IMR-90 (cell line): Measurements from ENCODE around the gene SLC25A26. TPM values are rescaled to one million over a fixed set of nuclear protein-coding genes. Genes with fewer than 3 reads are reported as not detected.

Source experiments
- ATAC-seq: fragments of 200-7000 bp; cut with Tn5 transposase; 2 replicates; pipeline ENCODE4 v1.9.1; 2020; ENCODE audit warnings: low read depth, mild to moderate bottlenecking, moderate library complexity
- BruUV-seq: library from RNA; stranded (reverse); fragments of 400-500 nt; replicated peaks from 2 replicates; lab custom pipeline; 2021; lab: Mats Ljungman, UMichigan
- CTCF ChIA-PET: fragments of 300-600 bp; formaldehyde crosslinking; extraction: SDS; loops from one replicate; lab custom pipeline; 2021; ENCODE audit warnings: antibody characterized with exemption; lab: Yijun Ruan, JAX
- POLR2A ChIA-PET: fragments of 300-600 bp; sonication (Branson Sonifier 250); formaldehyde crosslinking; loops from one replicate; lab custom pipeline; 2022; ENCODE audit warnings: antibody characterized with exemption; ENCODE audit not compliant: unreplicated experiment; lab: Charles Lee
- DNase-seq: peaks from one replicate; pipeline ENCODE4 v3.0.0; 2013
- H2AFZ ChIP-seq: replicated peaks from 2 replicates; pipeline ENCODE3; 2013; ENCODE audit warnings: low read length, mild to moderate bottlenecking; ENCODE audit not compliant: poor library complexity
- H2AK5ac ChIP-seq: 2 replicates; pipeline ENCODE4 v1.6.1; 2013; ENCODE audit warnings: low read depth, low read length, inconsistent platforms
- H2AK9ac ChIP-seq: replicated peaks from 2 replicates; pipeline ENCODE3; 2013; ENCODE audit warnings: mild to moderate bottlenecking, low read depth, low read length, moderate library complexity; ENCODE audit not compliant: poor library complexity
- H2BK120ac ChIP-seq: 2 replicates; pipeline ENCODE4 v1.6.1; 2013; ENCODE audit warnings: low read depth, low read length, inconsistent platforms
- H2BK15ac ChIP-seq: 3 replicates; pipeline ENCODE4 v1.6.1; 2013; ENCODE audit warnings: low read depth, low read length, inconsistent platforms
- H2BK20ac ChIP-seq: 2 replicates; pipeline ENCODE4 v1.6.1; 2013; ENCODE audit warnings: low read depth, mild to moderate bottlenecking, inconsistent platforms, low read length, moderate library complexity
- H2BK5ac ChIP-seq: 2 replicates; pipeline ENCODE4 v1.6.1; 2013; ENCODE audit warnings: mild to moderate bottlenecking, low read depth, low read length, inconsistent platforms; ENCODE audit not compliant: poor library complexity, severe bottlenecking
- H3K14ac ChIP-seq: replicated peaks from 2 replicates; pipeline ENCODE4 v1.6.1; 2013; ENCODE audit warnings: low read depth, low read length, inconsistent platforms
- H3K18ac ChIP-seq: 2 replicates; pipeline ENCODE4 v1.6.1; 2013; ENCODE audit warnings: low read depth, low read length, control low read depth
- H3K23ac ChIP-seq: 2 replicates; pipeline ENCODE4 v1.6.1; 2013; ENCODE audit warnings: low read depth, low read length, inconsistent platforms
- H3K27ac ChIP-seq: 2 replicates; pipeline ENCODE4 v1.5.1; 2013; ENCODE audit warnings: mild to moderate bottlenecking, control low read depth, low read length; ENCODE audit not compliant: insufficient read depth
- H3K27me3 ChIP-seq: 2 replicates; pipeline ENCODE4 v1.6.1; 2013; ENCODE audit warnings: low read length; ENCODE audit not compliant: control insufficient read depth, insufficient read depth
- H3K36me3 ChIP-seq: 2 replicates; pipeline ENCODE4 v1.6.1; 2013; ENCODE audit warnings: low read length, mixed read lengths; ENCODE audit not compliant: control insufficient read depth, insufficient read depth
- H3K4ac ChIP-seq: 2 replicates; pipeline ENCODE4 v1.6.1; 2013; ENCODE audit warnings: low read depth, low read length, inconsistent platforms
- H3K4me1 ChIP-seq: 2 replicates; pipeline ENCODE4 v1.6.1; 2013; ENCODE audit warnings: low read length, mixed read lengths; ENCODE audit not compliant: control insufficient read depth, insufficient read depth
- H3K4me2 ChIP-seq: 2 replicates; pipeline ENCODE4 v1.6.1; 2013; ENCODE audit warnings: low read depth, mild to moderate bottlenecking, control low read depth, low read length, moderate library complexity
- H3K4me3 ChIP-seq: 2 replicates; pipeline ENCODE4 v1.5.1; 2013; ENCODE audit warnings: low read depth, mild to moderate bottlenecking, control low read depth, low read length, moderate library complexity; ENCODE audit not compliant: insufficient read depth
- H3K56ac ChIP-seq: 2 replicates; pipeline ENCODE4 v1.6.1; 2013; ENCODE audit warnings: low read length, inconsistent platforms; ENCODE audit not compliant: insufficient read depth; ENCODE audit errors: extremely low read depth
- H3K79me1 ChIP-seq, 2 experiments: 2 replicates each; pipeline ENCODE4 v1.6.1; 2013; ENCODE audit warnings: low read length in 2 of 2, inconsistent platforms in 1 of 2, low read depth in 1 of 2
- H3K9ac ChIP-seq: 2 replicates; pipeline ENCODE4 v1.6.1; 2013; ENCODE audit warnings: low read depth, low read length, control low read depth
- H3K9me1 ChIP-seq: 2 replicates; pipeline ENCODE4 v1.6.1; 2013; ENCODE audit warnings: low read length, inconsistent platforms; ENCODE audit not compliant: insufficient read depth
- H3K9me3 ChIP-seq: 2 replicates; pipeline ENCODE4 v1.6.1; 2013; ENCODE audit warnings: low read length; ENCODE audit not compliant: control insufficient read depth, insufficient read depth
- H4K20me1 ChIP-seq: 2 replicates; pipeline ENCODE4 v1.6.1; 2013; ENCODE audit warnings: low read length, inconsistent platforms; ENCODE audit not compliant: insufficient read depth
- H4K5ac ChIP-seq: 2 replicates; pipeline ENCODE4 v1.6.1; 2013; ENCODE audit warnings: mild to moderate bottlenecking, low read depth, low read length, control low read depth
- H4K8ac ChIP-seq, 2 experiments: 2 replicates each; pipeline ENCODE4 v1.6.1; 2013; ENCODE audit warnings: low read depth in 2 of 2, low read length in 2 of 2, control low read depth in 1 of 2, inconsistent platforms in 1 of 2
- H4K91ac ChIP-seq: 2 replicates; pipeline ENCODE4 v1.6.1; 2013; ENCODE audit warnings: low read depth, low read length, inconsistent platforms; ENCODE audit not compliant: insufficient read depth
- BHLHE40 ChIP-seq: fragments of 150-350 bp; IDR thresholded peaks from 2 replicates; pipeline ENCODE4 v1.6.1; 2016; ENCODE audit warnings: mild to moderate bottlenecking, low read depth, low read length
- CEBPB ChIP-seq: IDR thresholded peaks from 2 replicates; pipeline ENCODE4 v1.6.1; 2012; ENCODE audit warnings: low read depth, low read length, improper control_type of control experiment
- CHD1 ChIP-seq: IDR thresholded peaks from 2 replicates; pipeline ENCODE4 v1.6.1; 2012; ENCODE audit warnings: low read depth, low read length, improper control_type of control experiment
- CTCF ChIP-seq: conservative IDR thresholded peaks from 2 replicates; pipeline ENCODE4 v1.5.1; 2012; ENCODE audit warnings: mild to moderate bottlenecking, low read depth, low read length, improper control_type of control experiment
- ELK1 ChIP-seq: fragments of 150-350 bp; IDR thresholded peaks from 2 replicates; pipeline ENCODE4 v1.6.1; 2016; ENCODE audit warnings: low read depth, mild to moderate bottlenecking, low read length, moderate library complexity, borderline replicate concordance
- FOS ChIP-seq: fragments of 150-350 bp; IDR thresholded peaks from 2 replicates; pipeline ENCODE4 v1.6.1; 2016; ENCODE audit warnings: low read depth, low read length
- MAFK ChIP-seq: IDR thresholded peaks from 2 replicates; pipeline ENCODE4 v1.6.1; 2012; ENCODE audit warnings: low read depth, low read length, improper control_type of control experiment
- MAZ ChIP-seq: IDR thresholded peaks from 2 replicates; pipeline ENCODE4 v1.6.1; 2012; ENCODE audit warnings: low read depth, mild to moderate bottlenecking, low read length, improper control_type of control experiment, moderate library complexity, borderline replicate concordance
- MXI1 ChIP-seq: IDR thresholded peaks from 2 replicates; pipeline ENCODE4 v1.6.1; 2012; ENCODE audit warnings: low read depth, mild to moderate bottlenecking, low read length, moderate library complexity, borderline replicate concordance
- NFE2L2 ChIP-seq: fragments of 150-350 bp; IDR thresholded peaks from 2 replicates; pipeline ENCODE4 v1.6.1; 2016; ENCODE audit warnings: low read depth, mild to moderate bottlenecking, low read length
- POLR2A ChIP-seq: IDR thresholded peaks from 2 replicates; pipeline ENCODE4 v1.6.1; 2012; ENCODE audit warnings: mild to moderate bottlenecking, low read depth, low read length
- RAD21 ChIP-seq: IDR thresholded peaks from 2 replicates; pipeline ENCODE4 v1.6.1; 2012; ENCODE audit warnings: low read length, improper control_type of control experiment
- RCOR1 ChIP-seq: IDR thresholded peaks from 2 replicates; pipeline ENCODE4 v1.6.1; 2012; ENCODE audit warnings: mild to moderate bottlenecking, low read length, improper control_type of control experiment; ENCODE audit not compliant: insufficient replicate concordance
- RFX5 ChIP-seq: IDR thresholded peaks from 2 replicates; pipeline ENCODE4 v1.8.0; 2012; ENCODE audit warnings: low read depth, mild to moderate bottlenecking, low read length, moderate library complexity
- SMC3 ChIP-seq: fragments of 150-350 bp; IDR thresholded peaks from 2 replicates; pipeline ENCODE4 v1.6.1; 2016; ENCODE audit warnings: low read depth, mild to moderate bottlenecking, antibody characterized with exemption, low read length, moderate library complexity
- WGBS, 2 experiments: methylation state at CpG; one replicate each; pipeline versions ENCODE4 v1.1.5 to v1.1.7; 2013; ENCODE audit warnings: missing lambda C conversion rate in 2 of 2; ENCODE audit not compliant: insufficient read length in 1 of 2; ENCODE audit errors: extremely low coverage in 2 of 2; 5-methylcytosine and 5-hydroxymethylcytosine counted together
- dilution Hi-C: fragments of 300-500 bp; cut with HindIII; formaldehyde crosslinking; loops from one replicate; pipeline ENCODE4 v1.14.3; 2018; ENCODE audit warnings: low sequenced_read_pairs; ENCODE audit not compliant: unreplicated experiment
- in situ Hi-C: fragments of 300-500 bp; cut with MboI; formaldehyde crosslinking; loops from 3 replicates; pipeline ENCODE4 v1.14.3; 2019; ENCODE audit warnings: low sequenced_read_pairs, inconsistent platforms, mixed read lengths
- intact Hi-C: fragments of 100-400 bp; cut with micrococcal nuclease; formaldehyde crosslinking; loops from 2 replicates; pipeline ENCODE4 v1.10.0; 2022
- polyA plus RNA-seq, 3 experiments: library from polyadenylated mRNA; depleted of rRNA; stranded (reverse); fragments of >200 nt; gene quantifications; 2 replicates each; pipeline ENCODE4 v1.2.3, GENCODE V29; 2012; ENCODE audit warnings: low replicate concordance in 1 of 3
- total RNA-seq: library from RNA; depleted of rRNA; stranded (reverse); fragments of >200 nt; gene quantifications from 2 replicates; pipeline ENCODE4 v1.2.3, GENCODE V29; 2012
- TF ChIP-seq, protein P1 (sequence below): fragments of 150-350 bp; IDR thresholded peaks from 2 replicates; pipeline ENCODE4 v1.6.1; 2017; ENCODE audit warnings: mild to moderate bottlenecking, antibody characterized with exemption, low read length, low read depth

Gene SLC25A26
- total and polyA plus RNA-seq, 2 of the 4 experiments (the other 2 are of a cell fraction), result 10.9 to 12.7 TPM

DNA sequence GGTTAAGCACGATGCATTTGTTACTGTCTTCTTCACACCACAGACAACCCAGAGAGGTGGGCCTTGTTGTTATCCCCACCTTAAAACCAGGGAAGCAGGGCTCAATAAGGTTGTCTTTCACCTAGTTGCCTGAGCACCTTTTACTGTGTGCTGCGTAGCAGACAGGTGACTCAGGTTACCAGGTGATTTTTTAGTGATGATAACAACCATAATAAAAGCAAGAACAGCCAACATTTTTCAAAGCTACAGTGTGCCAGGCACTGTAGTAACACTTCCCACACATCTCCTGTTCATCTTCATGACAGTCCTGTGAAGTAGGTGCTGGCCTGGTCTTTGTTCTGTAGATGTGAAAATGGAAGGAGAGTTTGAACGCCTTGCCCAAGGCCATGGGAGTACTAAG lies 132.2 kb downstream of the SLC25A26 start:
- H3K4ac ChIP-seq, result peak overlapping the region; percentile 63
- no TSS peak for BruUV-seq
- H3K4me3 ChIP-seq, result no peak overlapping the region
- ATAC-seq, result no peak
- H3K79me1 ChIP-seq, result no peaks in the 10 kb centered on the region; a peak in 2 of 4 replicates
- 0 out of 2 replicates have a peak overlapping the region, but pooled peaks have one; percentile 35 for H3K14ac ChIP-seq
- H3K9ac ChIP-seq, result no peak overlapping the region
- no peak overlapping the region for H4K5ac ChIP-seq
- no peaks in the 10 kb centered on the region for H3K9me3 ChIP-seq
- H2AK9ac ChIP-seq, result peak overlapping the region; percentile 29
- H3K23ac ChIP-seq, result no peak overlapping the region
- intact Hi-C loops, result loop anchor here (5.0 kb wide), 1 partner anchor 56 kb away; no protein-coding TSS in a partner anchor
- H2BK20ac ChIP-seq, result peak overlapping the region; percentile 79
- peak overlapping the region in 1 of 2 experiments; percentile 18; a peak in 1 of 4 replicates for H4K8ac ChIP-seq
- H3K27ac ChIP-seq, result no peak overlapping the region
- peaks cover 7% of the 10 kb centered on the region for H3K9me1 ChIP-seq
- H3K4me1 ChIP-seq, result peaks cover 5% of the 10 kb centered on the region
- H2BK120ac ChIP-seq, result peak overlapping the region; percentile 41
- H3K27me3 ChIP-seq, result no peaks in the 10 kb centered on the region
- TF ChIP-seq CEBPB (no peak), RAD21 (no peak), MAZ (no peak), RFX5 (no peak), NFE2L2 (no peak), RCOR1 (no peak), MAFK (no peak), ELK1 (no peak), CHD1 (no peak), BHLHE40 (no peak), FOS (no peak), CTCF (no peak), SMC3 (no peak), POLR2A (no peak), MXI1 (no peak)
- TF ChIP-seq, protein P1, sequence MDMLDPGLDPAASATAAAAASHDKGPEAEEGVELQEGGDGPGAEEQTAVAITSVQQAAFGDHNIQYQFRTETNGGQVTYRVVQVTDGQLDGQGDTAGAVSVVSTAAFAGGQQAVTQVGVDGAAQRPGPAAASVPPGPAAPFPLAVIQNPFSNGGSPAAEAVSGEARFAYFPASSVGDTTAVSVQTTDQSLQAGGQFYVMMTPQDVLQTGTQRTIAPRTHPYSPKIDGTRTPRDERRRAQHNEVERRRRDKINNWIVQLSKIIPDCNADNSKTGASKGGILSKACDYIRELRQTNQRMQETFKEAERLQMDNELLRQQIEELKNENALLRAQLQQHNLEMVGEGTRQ, result no peak
- ChIA-PET CTCF (no interaction called here), POLR2A (no interaction called here)
- peak overlapping the region; percentile 80; the same call in 1 of the 3 replicates for H2BK15ac ChIP-seq
- peak overlapping the region; percentile 88 for H3K18ac ChIP-seq
- no peak overlapping the region; the same call in 1 of the 2 replicates for H4K91ac ChIP-seq
- peak overlapping the region; percentile 34; the same call in 1 of the 2 replicates for H2AK5ac ChIP-seq
- in situ Hi-C loops, result no loop called here
- no peak overlapping the region for H2AFZ ChIP-seq
- H4K20me1 ChIP-seq, result no peaks in the 10 kb centered on the region
- H2BK5ac ChIP-seq, result peak overlapping the region; percentile 36
- H3K56ac ChIP-seq, result no peak overlapping the region
- H3K36me3 ChIP-seq, result no peaks in the 10 kb centered on the region
- no peak overlapping the region for H3K4me2 ChIP-seq
- dilution Hi-C loops, result no loop called here
- no CpG with 5 or more reads among the region's 3 CpGs for WGBS, 2 experiments
- DNase-seq, result no peak
